Measurements from ENCODE around the gene PTPN6. TPM values are rescaled to one million over a fixed set of nuclear protein-coding genes. Genes with fewer than 3 reads are reported as not detected.

The PTPN6 gene
- total and polyA plus RNA-seq, 2 of the 13 experiments (the other 11 are each of a cell fraction or from before 2014, with no cell fraction given): 10.5 to 10.6 TPM

GRCh38 chr12:6962285-6963015, 11.3 kb downstream of the PTPN6 start (continued):
- peak; percentile 78; the same call in 1 of the 2 replicates for TF ChIP-seq CEBPB (IDR thresholded peaks at IDR 0.05; ENCODE audit: borderline replicate concordance, low read depth, low read length)
- TF ChIP-seq TIGD3 (CRISPR knock-in tag; IDR thresholded peaks at IDR 0.05; ENCODE audit: borderline replicate concordance): no peak
- TF ChIP-seq FOSL2 (CRISPR knock-in tag; IDR thresholded peaks at IDR 0.05): no peak; the same call in 1 of the 2 replicates
- TF ChIP-seq MYPOP (CRISPR knock-in tag; IDR thresholded peaks at IDR 0.05): 0 out of 2 replicates have a peak, but pooled peaks have one; percentile 42
- TF ChIP-seq HHEX (CRISPR knock-in tag; IDR thresholded peaks at IDR 0.05): no peak
- TF ChIP-seq TCF7 (IDR thresholded peaks at IDR 0.05; ENCODE audit: low read depth): no peak
- TF ChIP-seq THYN1 (CRISPR knock-in tag; IDR thresholded peaks at IDR 0.05; ENCODE audit: borderline replicate concordance, low read depth): no peak
- TF ChIP-seq ZNF224 (CRISPR knock-in tag; IDR thresholded peaks at IDR 0.05): no peak
- TF ChIP-seq IKZF4 (CRISPR knock-in tag; IDR thresholded peaks at IDR 0.05; ENCODE audit: borderline replicate concordance, low read depth, not compliant biosample characterization): no peak
- no peak for TF ChIP-seq ZUFSP (CRISPR knock-in tag; IDR thresholded peaks at IDR 0.05; ENCODE audit: borderline replicate concordance)
- no peak for TF ChIP-seq ATAD3A (CRISPR knock-in tag; IDR thresholded peaks at IDR 0.05)
- TF ChIP-seq SETDB1 (CRISPR knock-in tag; IDR thresholded peaks at IDR 0.05; ENCODE audit: borderline replicate concordance): no peak
- no peak for TF ChIP-seq ELK4 (CRISPR knock-in tag; IDR thresholded peaks at IDR 0.05; ENCODE audit: borderline replicate concordance)
- TF ChIP-seq ZNF124 (CRISPR knock-in tag; IDR thresholded peaks at IDR 0.05): no peak
- no peak for TF ChIP-seq SKIL (CRISPR knock-in tag; IDR thresholded peaks at IDR 0.05; ENCODE audit: borderline replicate concordance)
- TF ChIP-seq AGO2 (optimal IDR thresholded peaks at IDR 0.05; ENCODE audit: low read depth, low read length): peak; percentile 46
- TF ChIP-seq ZBTB34 (CRISPR knock-in tag; IDR thresholded peaks at IDR 0.05): no peak
- TF ChIP-seq RCOR2 (CRISPR knock-in tag; IDR thresholded peaks at IDR 0.05): no peak
- no peak for TF ChIP-seq ZNF121 (CRISPR knock-in tag; IDR thresholded peaks at IDR 0.05)
- peak; percentile 73 for TF ChIP-seq CEBPG (CRISPR knock-in tag; IDR thresholded peaks at IDR 0.05)
- no peak for TF ChIP-seq ZFAT (CRISPR knock-in tag; conservative IDR thresholded peaks at IDR 0.05)
